NCI-H82 (cell line): Measurements from ENCODE around the gene ADH6.
"Not testable (repeated sequence)": the region's sequence is repeated elsewhere in the genome, so short reads cannot be mapped to it uniquely, and the experiment has no call there.

Source experiments
- DNase-seq: peaks from one replicate; lab custom pipeline; 2025; lab: John Stamatoyannopoulos, UW

ADH6 gene

GRCh38 chr4:99190336-99190735 is 28.7 kb downstream of the ADH6 start:
- no peak for DNase-seq

GRCh38 chr4:99189900-99190299 is 29.1 kb downstream of the ADH6 start:
- not testable (repeated sequence) for DNase-seq

GRCh38 chr4:99186029-99186428 is 33.0 kb downstream of the ADH6 start:
- no peak for DNase-seq

GRCh38 chr4:99185581-99185980 is 33.5 kb downstream of the ADH6 start:
- DNase-seq: no peak

GRCh38 chr4:99180382-99181070 is 38.5 kb downstream of the ADH6 start:
- DNase-seq: no peak

GRCh38 chr4:99179626-99180025 is 39.4 kb downstream of the ADH6 start:
- DNase-seq: peak; percentile 2

GRCh38 chr4:99179178-99179577 is 39.9 kb downstream of the ADH6 start:
- DNase-seq: no peak

- no peak for DNase-seq
Measured at GRCh38 chr4:99166544-99166943, 52.5 kb downstream of the ADH6 start.

GRCh38 chr4:99165978-99166377 is 53.1 kb downstream of the ADH6 start:
- DNase-seq: no peak

GRCh38 chr4:99161373-99162099 is 57.5 kb downstream of the ADH6 start:
- no peak for DNase-seq

GRCh38 chr4:99159699-99160098 is 59.3 kb downstream of the ADH6 start:
- peak; percentile 1 for DNase-seq

GRCh38 chr4:99157478-99157935 is 61.5 kb downstream of the ADH6 start:
- DNase-seq: no peak

GRCh38 chr4:99156992-99157391 is 62.1 kb downstream of the ADH6 start:
- no peak for DNase-seq

- no peak for DNase-seq
Measured at GRCh38 chr4:99154658-99155342, 64.2 kb downstream of the ADH6 start.
